Fibroblast of skin of left biceps (primary cell): Measurements from ENCODE around the gene INPP5D.
"Not testable (repeated sequence)": the region's sequence is repeated elsewhere in the genome, so short reads cannot be mapped to it uniquely, and the experiment has no call there.

ENCODE experiments used
- DNase-seq, 2 experiments: peaks; one replicate each; pipeline ENCODE4 v3.0.0-alpha.2; 2013; ENCODE audit warnings: low read depth in 2 of 2

INPP5D gene

DNA sequence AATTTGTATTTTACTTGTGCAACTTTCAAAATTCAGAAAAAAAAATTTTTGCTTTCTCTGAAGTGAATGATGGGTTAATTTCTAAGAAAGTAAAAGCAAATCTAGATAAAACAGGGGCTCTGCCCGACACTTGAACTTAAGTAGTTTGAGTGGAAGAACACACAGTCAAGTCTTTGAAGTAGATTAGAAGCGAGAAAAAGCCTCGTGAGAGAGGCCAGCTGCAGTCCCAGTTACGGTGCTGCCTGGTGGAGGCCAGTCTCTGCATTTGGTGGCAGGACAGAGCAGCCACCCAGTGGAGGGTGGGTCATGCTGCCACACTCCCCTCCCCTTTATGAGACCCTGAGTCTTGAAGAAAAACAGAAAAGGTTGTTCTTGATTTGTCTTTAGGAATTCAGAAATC, 81.8 kb downstream of the INPP5D start:
- DNase-seq = no peak

DNA sequence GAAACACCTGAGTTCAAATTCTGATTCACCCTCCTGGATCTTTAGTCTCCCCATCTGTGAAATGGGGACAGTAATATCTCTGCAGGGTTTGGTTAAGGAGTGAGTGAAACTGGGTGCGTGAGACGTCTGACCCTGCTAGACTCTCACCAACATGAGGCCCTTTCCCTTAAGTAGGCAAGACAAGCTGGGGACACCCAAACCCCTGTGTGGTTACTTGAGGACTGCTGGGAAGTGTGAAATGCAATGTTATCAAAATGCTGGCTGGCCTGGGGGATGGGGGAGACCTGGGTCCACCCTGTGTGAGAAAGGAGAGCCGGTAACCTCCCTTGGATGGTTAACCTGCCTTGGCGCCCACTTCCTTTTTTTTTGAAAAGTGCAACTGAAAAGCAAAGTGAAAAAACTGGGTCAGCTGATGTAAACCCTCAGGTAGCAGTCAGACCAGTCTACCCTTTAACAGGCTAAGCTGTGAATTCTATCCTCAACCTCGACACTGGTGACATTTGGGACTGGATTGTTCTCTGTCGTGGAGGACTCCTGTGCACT, 82.3 kb downstream of the INPP5D start:
- no peak for DNase-seq

DNA sequence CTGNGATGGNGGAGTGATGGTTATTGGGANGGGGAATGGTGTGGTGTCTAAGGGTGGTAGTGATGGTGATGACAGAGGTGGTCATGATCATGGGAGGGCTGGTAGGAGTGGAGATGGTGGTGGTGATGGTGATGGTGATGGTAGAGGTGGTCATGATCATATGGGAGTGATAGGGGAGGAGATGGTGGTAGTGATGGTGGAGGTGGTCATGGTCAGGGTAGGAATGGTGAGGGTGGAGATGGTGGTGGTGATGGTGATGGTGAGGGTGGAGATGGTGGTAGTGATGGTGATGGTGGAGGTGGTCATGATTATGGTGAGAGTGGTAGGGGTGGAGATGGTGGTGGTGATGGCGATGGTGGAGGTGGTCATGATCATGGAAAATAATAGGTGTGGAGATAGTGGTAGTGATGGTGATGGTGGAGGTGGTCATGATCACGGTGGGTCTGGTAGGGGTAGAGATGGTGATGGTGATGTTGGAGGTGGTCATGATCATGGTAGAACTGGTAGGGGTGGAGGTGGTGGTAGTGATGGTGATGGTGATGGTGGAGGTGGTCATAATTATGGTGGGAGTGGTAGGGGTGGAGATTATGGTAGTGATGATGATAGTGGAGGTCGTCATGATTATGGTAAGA, 83.7 kb downstream of the INPP5D start:
- DNase-seq = no peak

DNA sequence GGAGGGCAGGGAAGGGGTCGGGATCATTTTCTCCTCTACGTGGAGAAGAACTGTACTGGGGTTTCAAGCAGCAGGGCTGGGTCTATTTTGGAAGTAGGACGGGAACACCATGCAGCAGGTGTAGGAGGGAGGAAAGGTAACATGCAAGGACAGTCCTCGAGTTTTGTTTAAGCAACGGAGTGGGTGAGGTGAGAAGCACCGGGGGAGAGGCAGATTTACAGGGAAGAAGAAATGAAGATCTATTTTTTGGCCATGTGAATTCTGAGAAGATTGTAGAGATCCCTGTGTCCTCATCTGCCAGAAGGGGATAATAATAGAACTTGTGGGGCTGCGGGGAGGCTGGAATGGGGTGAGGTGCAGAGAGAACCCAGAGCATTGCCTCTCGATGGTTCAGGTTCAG, 85.6 kb downstream of the INPP5D start:
- no peak for DNase-seq

- no peak for DNase-seq
Observed at GRCh38 chr2:233146194-233146593, 86.1 kb downstream of the INPP5D start.

DNA sequence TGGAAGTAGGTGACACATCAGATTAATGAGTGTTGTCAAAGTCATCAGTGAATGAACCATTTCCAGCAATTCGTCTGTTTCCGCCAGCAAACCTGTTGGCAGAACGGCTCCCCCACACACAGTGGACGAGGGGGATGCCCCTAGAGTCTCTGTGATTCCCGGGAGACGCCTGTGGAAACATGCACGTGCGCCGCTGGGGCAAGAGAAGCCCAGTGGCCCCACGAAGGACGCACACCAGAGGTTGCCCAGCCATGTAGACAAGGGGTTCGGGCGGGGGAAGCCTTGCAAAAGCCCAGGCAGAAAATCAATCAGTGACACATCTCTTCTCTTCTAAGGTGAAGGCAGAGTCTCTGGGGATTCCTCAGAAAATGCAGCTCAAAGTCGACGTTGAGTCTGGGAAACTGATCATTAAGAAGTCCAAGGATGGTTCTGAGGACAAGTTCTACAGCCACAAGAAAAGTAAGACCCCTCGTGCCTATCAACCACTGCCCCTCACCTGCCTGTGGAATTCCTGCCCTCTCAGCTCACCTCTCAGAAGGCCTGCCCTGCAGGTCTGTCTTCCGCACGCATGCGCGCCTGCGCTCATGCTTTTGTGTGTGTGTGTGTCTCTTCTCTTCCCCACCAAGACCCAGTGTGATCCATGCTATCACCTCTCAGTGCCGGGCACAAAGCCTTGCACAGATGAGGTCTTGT, 87.1 kb downstream of the INPP5D start:
- no peak for DNase-seq

DNA sequence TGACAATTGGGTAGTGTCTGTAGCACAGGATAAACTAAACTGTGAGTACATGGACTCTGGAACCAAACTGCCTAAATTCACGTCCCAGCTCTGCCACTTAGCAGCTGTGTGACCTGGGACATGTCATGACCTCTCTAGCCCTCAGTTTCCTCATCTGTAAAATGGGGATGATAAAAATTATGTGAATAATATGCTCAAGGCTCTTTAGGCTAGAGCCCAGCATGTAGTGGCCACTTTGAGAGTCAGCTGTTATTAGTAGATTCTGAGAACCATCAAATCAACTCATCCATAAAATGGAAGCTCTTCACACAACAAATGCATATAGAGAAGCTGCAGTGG, 87.7 kb downstream of the INPP5D start:
- DNase-seq = no peak

DNA sequence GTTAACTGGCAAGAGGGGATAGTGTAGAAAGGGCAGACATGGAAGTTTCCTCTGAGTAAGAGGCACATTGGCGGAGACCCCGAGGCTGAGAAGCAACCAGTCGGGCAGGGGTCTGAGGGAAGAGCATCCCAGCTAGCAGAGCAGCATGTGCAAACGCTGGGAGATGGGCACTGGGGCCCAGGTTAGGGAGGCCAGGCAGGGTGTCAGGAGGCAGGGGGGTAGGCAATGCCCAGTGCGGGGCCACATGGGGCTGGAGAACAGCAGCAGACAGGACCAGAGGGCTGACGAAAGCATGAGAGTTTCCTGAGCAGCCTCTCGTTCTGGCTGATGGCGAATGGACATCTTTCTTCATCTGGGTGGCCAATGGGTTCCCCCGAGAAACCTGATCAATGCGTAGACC, 88.2 kb downstream of the INPP5D start:
- DNase-seq = no peak

DNA sequence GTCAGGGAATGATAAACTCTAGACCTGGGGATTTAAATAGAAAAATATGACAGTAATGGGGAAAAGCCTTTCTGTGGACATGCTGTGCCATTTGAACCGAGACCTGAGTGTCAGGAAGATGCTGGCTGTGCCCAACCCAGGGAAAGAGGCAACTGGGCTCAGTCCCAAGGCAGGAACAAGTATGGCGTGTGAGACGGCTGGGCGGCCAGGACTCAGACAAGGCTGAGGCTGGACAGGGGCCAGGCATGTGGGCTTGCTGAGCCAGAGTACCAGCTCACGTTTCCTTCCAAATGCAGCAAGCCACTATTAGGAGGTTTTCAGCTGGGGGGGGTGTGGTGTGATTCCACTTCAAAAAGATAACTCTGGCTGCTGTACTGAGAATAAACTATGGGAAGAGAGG, 92.4 kb downstream of the INPP5D start:
- DNase-seq = no peak

- DNase-seq = no peak
Observed at GRCh38 chr2:233153146-233153798, 93.1 kb downstream of the INPP5D start.

- no peak for DNase-seq
Observed at GRCh38 chr2:233156001-233156400, 95.9 kb downstream of the INPP5D start.

- DNase-seq = not testable (repeated sequence)
Observed at GRCh38 chr2:233156461-233156860, 96.3 kb downstream of the INPP5D start.

DNA sequence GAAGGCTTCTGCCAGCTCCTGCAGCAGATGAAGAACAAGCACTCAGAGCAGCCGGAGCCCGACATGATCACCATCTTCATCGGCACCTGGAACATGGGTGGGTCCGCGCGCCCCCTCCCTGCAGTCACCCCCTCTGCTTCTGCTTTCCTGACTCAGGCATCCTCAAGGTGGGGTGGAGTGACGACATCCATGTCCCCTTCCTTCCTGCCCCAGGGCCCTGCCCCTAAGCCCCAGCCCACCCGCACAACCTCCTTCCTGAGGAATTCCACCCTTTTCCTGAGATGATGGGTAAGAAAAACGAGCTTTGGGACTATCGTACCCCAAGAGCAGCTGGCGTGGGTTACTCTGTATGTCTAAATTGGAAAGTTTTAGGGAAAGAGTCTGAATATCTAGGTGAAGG, 101.6 kb downstream of the INPP5D start:
- DNase-seq = no peak

DNA sequence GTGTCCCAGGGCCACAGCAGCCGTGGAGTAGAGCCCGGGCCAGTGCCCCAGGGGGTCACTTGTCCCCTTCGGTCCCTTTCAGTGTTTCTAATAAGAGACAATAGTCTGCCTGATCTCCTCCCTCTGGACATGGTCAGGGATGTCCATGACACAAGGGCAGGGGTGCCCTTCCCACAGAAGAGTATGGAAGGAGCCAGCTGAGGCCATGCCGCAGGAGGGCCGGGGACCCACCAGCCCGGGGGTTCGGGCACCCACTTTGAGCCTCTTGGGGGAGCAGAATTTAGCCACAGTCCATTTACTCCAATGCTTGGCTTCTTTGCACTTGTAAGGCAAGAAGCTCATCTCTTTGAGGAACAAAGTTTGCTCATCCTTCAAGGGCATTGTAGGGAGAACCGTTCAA, 102.6 kb downstream of the INPP5D start:
- DNase-seq = no peak

DNA sequence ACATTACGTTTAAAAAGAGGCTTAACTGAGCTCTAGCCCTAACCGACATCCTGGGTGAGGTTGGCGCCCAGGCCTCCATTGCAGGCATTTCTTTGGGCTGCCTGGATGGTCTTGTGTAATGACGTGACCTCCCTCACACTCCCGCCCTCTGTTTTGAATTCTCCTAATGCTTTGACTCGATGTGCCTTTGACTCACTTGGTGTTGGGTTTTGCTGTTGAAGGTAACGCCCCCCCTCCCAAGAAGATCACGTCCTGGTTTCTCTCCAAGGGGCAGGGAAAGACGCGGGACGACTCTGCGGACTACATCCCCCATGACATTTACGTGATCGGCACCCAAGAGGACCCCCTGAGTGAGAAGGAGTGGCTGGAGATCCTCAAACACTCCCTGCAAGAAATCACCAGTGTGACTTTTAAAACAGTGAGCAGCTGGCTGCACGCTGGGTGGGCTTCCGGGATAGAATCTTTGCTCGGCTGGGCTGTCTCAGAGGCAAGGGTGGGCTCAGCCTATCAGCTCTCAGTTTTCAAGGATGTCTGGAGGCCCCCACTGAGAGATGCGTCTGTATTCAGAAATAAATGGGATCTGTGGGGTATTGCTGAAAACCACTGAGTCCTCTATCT, 103.5 kb downstream of the INPP5D start:
- DNase-seq = no peak

DNA sequence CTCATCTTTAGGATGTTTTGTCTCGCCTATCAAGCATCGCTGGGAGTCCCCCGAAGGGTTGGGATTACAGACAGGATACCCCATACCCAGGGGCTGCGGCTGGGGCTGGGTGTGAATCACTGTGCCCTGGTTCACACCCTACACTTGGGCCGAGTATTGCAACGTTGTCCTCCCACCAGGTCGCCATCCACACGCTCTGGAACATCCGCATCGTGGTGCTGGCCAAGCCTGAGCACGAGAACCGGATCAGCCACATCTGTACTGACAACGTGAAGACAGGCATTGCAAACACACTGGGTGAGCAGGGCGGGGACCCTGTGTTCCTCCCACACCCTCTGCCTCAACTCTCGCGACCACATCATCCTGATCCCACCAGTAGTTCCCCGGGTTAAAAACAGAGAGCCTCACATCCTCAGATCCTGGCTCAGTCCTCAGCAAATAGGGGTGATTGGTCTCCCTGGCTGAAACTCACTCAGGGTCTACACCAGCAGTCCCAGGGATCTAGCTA, 104.0 kb downstream of the INPP5D start:
- DNase-seq = no peak

DNA sequence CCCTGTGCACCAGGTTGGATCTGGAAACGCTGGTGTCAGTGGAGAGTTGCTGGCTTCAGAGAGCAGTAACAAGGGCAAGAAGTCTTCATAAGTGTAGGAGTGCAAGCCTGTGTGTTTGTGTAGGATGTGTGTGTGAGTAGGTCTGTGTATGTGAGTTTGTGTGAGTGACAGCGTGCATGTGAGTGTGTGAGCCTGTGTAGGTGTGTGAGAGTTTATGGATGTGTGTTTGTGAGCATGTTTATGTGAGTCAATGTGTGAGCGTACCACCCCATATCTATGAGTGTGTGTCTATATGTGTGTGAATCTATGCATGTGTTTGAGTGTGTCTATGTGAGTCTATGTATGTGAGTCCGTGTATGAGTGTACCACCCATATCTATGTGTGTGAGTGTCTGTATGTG, 104.8 kb downstream of the INPP5D start:
- DNase-seq = no peak

GRCh38 chr2:233165543-233165894, 105.4 kb downstream of the INPP5D start:
- no peak for DNase-seq

GRCh38 chr2:233165895-233166661, 105.9 kb downstream of the INPP5D start:
- no peak for DNase-seq

DNA sequence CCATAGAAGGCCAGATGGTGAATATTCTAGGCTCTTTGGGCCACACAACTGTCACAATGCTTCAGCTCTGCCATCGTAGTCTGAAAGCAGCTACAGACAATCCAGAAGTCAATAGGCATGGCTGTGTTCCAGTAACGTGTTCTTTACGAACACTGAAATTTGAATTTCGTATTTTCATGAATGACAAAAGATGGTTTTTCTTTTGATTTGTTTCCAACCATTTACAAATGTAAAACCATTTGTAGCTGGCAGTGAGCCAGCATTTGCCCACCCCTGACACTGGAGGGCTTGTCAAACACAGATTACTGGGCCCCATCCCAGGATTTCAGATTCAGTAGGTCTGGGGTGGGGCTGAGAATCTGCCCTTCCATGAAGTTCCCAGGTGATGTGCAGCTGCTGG, 108.3 kb downstream of the INPP5D start:
- no peak for DNase-seq

- no peak for DNase-seq
Observed at GRCh38 chr2:233168919-233169318, 108.8 kb downstream of the INPP5D start.

DNA sequence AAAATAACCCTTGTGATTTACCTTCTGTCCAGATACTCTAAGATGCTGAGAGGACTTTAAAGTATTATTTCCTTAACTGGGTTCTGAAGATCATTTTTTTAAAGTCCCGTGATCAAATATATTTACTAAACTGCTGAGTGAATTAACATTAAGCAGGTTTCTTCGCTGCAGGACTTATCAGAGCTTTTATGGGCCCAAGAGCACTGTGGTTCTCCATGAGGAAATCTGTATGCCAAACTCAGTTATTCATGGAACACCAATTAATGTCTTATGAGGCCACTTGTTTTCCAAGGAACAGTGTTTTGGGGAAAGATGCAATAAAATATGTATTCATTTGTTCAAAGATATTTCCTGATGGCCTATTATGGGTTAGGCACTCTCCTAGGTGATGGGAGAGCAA, 111.2 kb downstream of the INPP5D start:
- no peak for DNase-seq
